Activated CD8-positive, alpha-beta T cell treated with anti-CD3 and anti-CD28 coated beads for 36 hours (primary cell): ENCODE results near the gene ANO8. TPM values are rescaled to one million over a fixed set of nuclear protein-coding genes. Genes with fewer than 3 reads are reported as not detected.
A peak's percentile ranks its signal among the peaks of the same experiment; 100 is the strongest.

ENCODE experiments used
- ATAC-seq: fragments of 200-7000 bp; cut with Tn5 transposase; one replicate; pipeline ENCODE4 v1.10.0; 2021; ENCODE audit warnings: mild to moderate bottlenecking, moderate library complexity
- CTCF ChIA-PET: fragments of 350-600 bp; sonication (Branson Sonifier 250); formaldehyde crosslinking; loops from one replicate; lab custom pipeline; 2021; ENCODE audit warnings: antibody characterized with exemption; lab: Charles Lee
- POLR2A ChIA-PET: fragments of 350-600 bp; sonication (Branson Sonifier 250); formaldehyde crosslinking; loops from one replicate; lab custom pipeline; 2021; ENCODE audit warnings: antibody characterized with exemption; lab: Charles Lee
- DNase-seq: peaks from one replicate; pipeline ENCODE4 v3.0.0-alpha.2; 2020
- H3K27ac Mint-ChIP-seq: one replicate; pipeline ENCODE4 v1.8.0; 2021; ENCODE audit warnings: mild to moderate bottlenecking, mixed read lengths
- H3K27me3 Mint-ChIP-seq: one replicate; pipeline ENCODE4 v1.8.0; 2021; ENCODE audit warnings: mixed read lengths
- H3K36me3 Mint-ChIP-seq: one replicate; pipeline ENCODE4 v1.8.0; 2021; ENCODE audit warnings: low read depth, mixed read lengths
- H3K4me1 Mint-ChIP-seq: one replicate; pipeline ENCODE4 v1.8.0; 2021; ENCODE audit warnings: low read depth, mixed read lengths
- H3K4me3 Mint-ChIP-seq: one replicate; pipeline ENCODE4 v1.8.0; 2021; ENCODE audit warnings: mild to moderate bottlenecking, moderate library complexity, mixed read lengths
- H3K9me3 Mint-ChIP-seq: one replicate; pipeline ENCODE4 v1.8.0; 2021; ENCODE audit warnings: mixed read lengths
- CTCF ChIP-seq: fragments of 200-600 bp; IDR thresholded peaks from one replicate; pipeline ENCODE4 v1.8.0; 2022; ENCODE audit warnings: antibody characterized with exemption, mild to moderate bottlenecking
- intact Hi-C: fragments of 100-400 bp; cut with micrococcal nuclease; formaldehyde crosslinking; loops from one replicate; pipeline ENCODE4 v1.10.0; 2022
- total RNA-seq, 2 experiments: library from RNA; stranded (reverse); gene quantifications; one replicate each; pipeline ENCODE4 v1.2.3, GENCODE V29; 2021

The ANO8 gene
- total RNA-seq, 2 experiments from 2014 or later: 5.4 TPM

- POLR2A ChIA-PET: interaction anchor here (0.6 to 5.3 kb wide), 3 partner anchors 10 to 102 kb away, joined by 3 to 28 read pairs (median 6); partner anchors contain the start of gene BST2
Measured at GRCh38 chr19:17303167-17303939, 31.3 kb downstream of the ANO8 start, which contains the start of gene ABHD8. ABHD8 (minus strand) TSS chr19:17303425; CDS start chr19:17301616, 1,809 bp downstream.

GRCh38 chr19:17302391-17303166, 32.1 kb downstream of the ANO8 start:
- intact Hi-C loops: no loop called here
- ChIA-PET CTCF (interaction anchor here (1.1 to 3.1 kb wide), 3 partner anchors 10 to 87 kb away, joined by 4 to 27 read pairs (median 4); no protein-coding TSS in a partner anchor), POLR2A (interaction anchor here (0.6 to 5.3 kb wide), 2 partner anchors 9 to 28 kb away, joined by 3 to 28 read pairs; no protein-coding TSS in a partner anchor)
- ATAC-seq (no peak), DNase-seq (no peak)
- no peak overlapping the region for H3K27ac Mint-ChIP-seq
- peaks cover 4% of the 10 kb centered on the region for H3K9me3 Mint-ChIP-seq
- peaks cover 10% of the 10 kb centered on the region for H3K36me3 Mint-ChIP-seq
- H3K4me1 Mint-ChIP-seq: peaks cover 22% of the 10 kb centered on the region
- H3K4me3 Mint-ChIP-seq: peak overlapping the region; percentile 64
- no peak for TF ChIP-seq CTCF
- no peaks in the 10 kb centered on the region for H3K27me3 Mint-ChIP-seq

More at GRCh38 chr19:17303167-17303939, 31.3 kb downstream of the ANO8 start, which contains the start of gene ABHD8:
- peak; percentile 96 for DNase-seq
- Mint-ChIP-seq H3K27ac (peak within 1 kb of the TSS; percentile 52), H3K4me1 (peaks cover 27% of the 10 kb centered on the region), H3K9me3 (peaks cover under 1% of the 10 kb centered on the region), H3K4me3 (peak within 1 kb of the TSS; percentile 64), H3K36me3 (peaks cover 6% of the 10 kb centered on the region), H3K27me3 (no peaks in the 10 kb centered on the region)
- CTCF ChIA-PET: interaction anchor here (1.1 to 3.1 kb wide), 5 partner anchors 11 to 89 kb away, joined by 4 to 27 read pairs (median 7); partner anchors contain the start of gene ANKLE1
- intact Hi-C loops: no loop called here
- ATAC-seq: peak; percentile 77
- peak; percentile 35 for TF ChIP-seq CTCF

- Mint-ChIP-seq H3K4me3 (no peak overlapping the region), H3K9me3 (peaks cover 4% of the 10 kb centered on the region), H3K36me3 (peaks cover 8% of the 10 kb centered on the region), H3K4me1 (peaks cover 23% of the 10 kb centered on the region), H3K27ac (no peak overlapping the region), H3K27me3 (no peaks in the 10 kb centered on the region)
- ATAC-seq (no peak), DNase-seq (no peak)
- CTCF ChIA-PET: no interaction called here
- POLR2A ChIA-PET: no interaction called here
- intact Hi-C loops: no loop called here
- no peak for TF ChIP-seq CTCF
Measured at GRCh38 chr19:17300992-17301619, 33.5 kb downstream of the ANO8 start.

GRCh38 chr19:17296976-17297375, 37.7 kb downstream of the ANO8 start:
- CTCF ChIA-PET: interaction anchor here (0.8 kb wide), 1 partner anchor 8 kb away, joined by 5 read pairs; the partner anchor contains the start of gene MRPL34
- Mint-ChIP-seq H3K27ac (no peak overlapping the region), H3K9me3 (peaks cover 4% of the 10 kb centered on the region), H3K36me3 (peaks cover 13% of the 10 kb centered on the region), H3K4me3 (no peak overlapping the region), H3K27me3 (no peaks in the 10 kb centered on the region), H3K4me1 (peaks cover 4% of the 10 kb centered on the region)
- POLR2A ChIA-PET: no interaction called here
- intact Hi-C loops: no loop called here
- DNase-seq: no peak
- no peak for ATAC-seq
- TF ChIP-seq CTCF: no peak
